ENCODE data around the gene OR52R1. TPM values are rescaled to one million over a fixed set of nuclear protein-coding genes. Genes with fewer than 3 reads are reported as not detected.

Gene OR52R1
- polyA plus RNA-seq (2011; rRNA removed) (not detected in 2 replicates), polyA minus RNA-seq (2011; rRNA and poly(A)+ RNA removed) (not detected in 2 replicates)

GRCh38 chr11:4804280-4804679 lies at the start of gene OR52R1:
TSS of gene OR52R1 (minus strand) at chr11:4804380. CDS start at chr11:4804380, 0 bp downstream.
- H3K27me3 ChIP-seq (ENCODE audit: control insufficient read depth, insufficient read depth, low read length), result no peaks in the 10 kb centered on the region
- no peak within 1 kb of the TSS for H3K27ac ChIP-seq (ENCODE audit: low read depth, low read length)
- no peaks in the 10 kb centered on the region for H3K9me3 ChIP-seq (ENCODE audit: control insufficient read depth, insufficient read depth, low read length)
- no peak within 1 kb of the TSS for H3K4me3 ChIP-seq (ENCODE audit: low read depth, low read length)
- no peak for TF ChIP-seq CTCF (IDR thresholded peaks at IDR 0.05; ENCODE audit: low read depth, low read length)
- POLR2A ChIA-PET, result no interaction called here
- DNase-seq (ENCODE audit: low read depth, low spot score), result no peak
- CTCF ChIA-PET, result interaction anchor here (0.7 kb wide), 1 partner anchor 309 kb away, joined by 4 read pairs; no protein-coding TSS in a partner anchor

GRCh38 chr11:4851033-4851432 lies 46.9 kb upstream of the OR52R1 start:
- no peak for DNase-seq (ENCODE audit: low read depth, low spot score)
- ChIA-PET CTCF (interaction anchor here (1.2 kb wide), 1 partner anchor 214 kb away, joined by 7 read pairs; the partner anchor contains the start of gene OR51D1), POLR2A (no interaction called here)
- Histone ChIP-seq H3K4me3 (ENCODE audit: low read depth, low read length) (no peak overlapping the region), H3K27me3 (ENCODE audit: control insufficient read depth, insufficient read depth, low read length) (no peaks in the 10 kb centered on the region), H3K9me3 (ENCODE audit: control insufficient read depth, insufficient read depth, low read length) (no peaks in the 10 kb centered on the region), H3K27ac (ENCODE audit: low read depth, low read length) (no peak overlapping the region)
- TF ChIP-seq CTCF (IDR thresholded peaks at IDR 0.05; ENCODE audit: low read depth, low read length), result no peak

GRCh38 chr11:4848908-4849532 lies 44.8 kb upstream of the OR52R1 start, which contains the start of gene OR51S1:
TSS of gene OR51S1 (minus strand) at chr11:4849208. CDS start at chr11:4849208, 0 bp downstream.
- CTCF ChIA-PET, result no interaction called here
- Histone ChIP-seq H3K4me3 (ENCODE audit: low read depth, low read length) (no peak within 1 kb of the TSS), H3K27ac (ENCODE audit: low read depth, low read length) (no peak within 1 kb of the TSS), H3K9me3 (ENCODE audit: control insufficient read depth, insufficient read depth, low read length) (no peaks in the 10 kb centered on the region), H3K27me3 (ENCODE audit: control insufficient read depth, insufficient read depth, low read length) (no peaks in the 10 kb centered on the region)
- TF ChIP-seq CTCF (IDR thresholded peaks at IDR 0.05; ENCODE audit: low read depth, low read length), result no peak
- no peak for DNase-seq (ENCODE audit: low read depth, low spot score)
- POLR2A ChIA-PET, result no interaction called here

GRCh38 chr11:4839851-4840549 lies 35.8 kb upstream of the OR52R1 start:
- ChIA-PET CTCF (no interaction called here), POLR2A (no interaction called here)
- no peaks in the 10 kb centered on the region for H3K27me3 ChIP-seq (ENCODE audit: control insufficient read depth, insufficient read depth, low read length)
- H3K9me3 ChIP-seq (ENCODE audit: control insufficient read depth, insufficient read depth, low read length), result no peaks in the 10 kb centered on the region
- no peak for DNase-seq (ENCODE audit: low read depth, low spot score)
- no peak overlapping the region for H3K4me3 ChIP-seq (ENCODE audit: low read depth, low read length)
- no peak for TF ChIP-seq CTCF (IDR thresholded peaks at IDR 0.05; ENCODE audit: low read depth, low read length)
- no peak overlapping the region for H3K27ac ChIP-seq (ENCODE audit: low read depth, low read length)

GRCh38 chr11:4830909-4831308 lies 26.7 kb upstream of the OR52R1 start:
- no peak for DNase-seq (ENCODE audit: low read depth, low spot score)
- Histone ChIP-seq H3K27ac (ENCODE audit: low read depth, low read length) (no peak overlapping the region), H3K9me3 (ENCODE audit: control insufficient read depth, insufficient read depth, low read length) (no peaks in the 10 kb centered on the region), H3K4me3 (ENCODE audit: low read depth, low read length) (no peak overlapping the region), H3K27me3 (ENCODE audit: control insufficient read depth, insufficient read depth, low read length) (no peaks in the 10 kb centered on the region)
- CTCF ChIA-PET, result interaction anchor here (2.0 kb wide), 1 partner anchor 194 kb away, joined by 20 read pairs; the partner anchor contains the start of gene OR51D1
- no peak for TF ChIP-seq CTCF (IDR thresholded peaks at IDR 0.05; ENCODE audit: low read depth, low read length)
- POLR2A ChIA-PET, result no interaction called here
